GM15510 (cell line): ENCODE measurements around the gene TRAPPC10.

Experiments used
- POLR2A ChIP-seq: IDR thresholded peaks from 3 replicates; pipeline ENCODE4 v1.6.1; 2011; ENCODE audit warnings: borderline replicate concordance; ENCODE audit not compliant: insufficient read length; ENCODE audit errors: extremely low read depth

Gene TRAPPC10

GRCh38 chr21:44057960-44058651 is 46.0 kb downstream of the TRAPPC10 start:
- TF ChIP-seq POLR2A, result no peak

- no peak for TF ChIP-seq POLR2A
These were observed 46.5 kb downstream of the TRAPPC10 start for GRCh38 chr21:44058652-44058964.

DNA sequence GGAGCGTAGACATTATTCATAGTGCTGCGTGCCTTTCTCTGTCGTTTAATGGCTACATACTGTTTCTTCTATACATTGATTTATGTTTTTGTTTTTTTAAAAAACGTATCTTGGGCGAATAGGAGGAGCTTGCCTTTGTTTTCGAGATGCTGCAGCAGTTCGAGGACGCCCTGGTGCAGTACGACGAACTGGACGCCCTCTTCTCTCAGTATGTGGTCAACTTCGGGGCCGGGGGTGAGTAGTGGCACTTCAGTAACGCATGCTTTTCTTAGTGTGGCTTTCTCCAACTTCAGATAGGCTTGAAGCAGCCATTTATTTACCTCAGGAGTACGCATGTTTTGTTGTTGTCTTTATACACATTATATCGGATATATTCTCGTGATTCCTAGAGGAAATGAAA is 46.9 kb downstream of the TRAPPC10 start:
- TF ChIP-seq POLR2A, result no peak

DNA sequence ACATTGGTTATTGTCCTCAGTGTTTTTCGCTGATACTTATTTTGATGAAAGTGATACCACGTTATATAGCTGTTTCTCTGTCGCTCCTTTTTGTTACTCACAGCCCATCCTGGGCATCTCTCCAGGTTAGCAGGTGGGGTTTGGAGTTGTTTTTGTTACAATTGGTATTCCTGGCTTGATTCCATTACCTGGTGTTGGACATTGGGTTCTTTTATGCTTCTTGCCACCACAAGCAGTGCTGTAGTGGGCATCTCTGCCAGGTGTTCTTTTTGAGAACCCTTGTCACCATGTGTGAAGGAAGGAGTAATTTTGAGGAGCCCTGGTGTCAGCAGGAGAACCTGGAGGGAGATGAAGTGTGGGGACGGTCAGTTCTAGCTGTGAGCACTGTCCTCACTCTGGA is 47.6 kb downstream of the TRAPPC10 start:
- no peak for TF ChIP-seq POLR2A

DNA sequence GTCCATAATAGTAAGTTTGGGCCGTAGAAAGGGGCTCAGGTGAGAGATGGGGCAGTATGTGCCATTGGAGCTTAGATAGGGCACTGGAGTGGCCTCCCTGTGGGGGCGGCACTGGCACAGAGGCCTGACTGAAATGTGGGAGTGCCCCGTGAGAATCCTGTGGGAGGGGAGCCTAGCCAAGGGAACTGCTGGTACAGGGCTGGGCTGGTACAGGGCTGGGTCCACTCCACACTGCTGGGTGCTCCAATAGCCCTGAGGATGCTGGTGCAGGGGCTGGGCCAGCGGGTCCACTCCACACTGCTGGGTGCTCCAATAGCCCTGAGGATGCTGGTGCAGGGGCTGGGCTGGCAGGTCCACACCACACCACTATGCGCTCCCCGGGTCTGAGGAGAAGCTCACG is 50.3 kb downstream of the TRAPPC10 start:
- TF ChIP-seq POLR2A, result no peak

- TF ChIP-seq POLR2A, result no peak
These were observed 51.2 kb downstream of the TRAPPC10 start for GRCh38 chr21:44063151-44063912.

- TF ChIP-seq POLR2A, result no peak
These were observed 52.8 kb downstream of the TRAPPC10 start for GRCh38 chr21:44064852-44065403.

DNA sequence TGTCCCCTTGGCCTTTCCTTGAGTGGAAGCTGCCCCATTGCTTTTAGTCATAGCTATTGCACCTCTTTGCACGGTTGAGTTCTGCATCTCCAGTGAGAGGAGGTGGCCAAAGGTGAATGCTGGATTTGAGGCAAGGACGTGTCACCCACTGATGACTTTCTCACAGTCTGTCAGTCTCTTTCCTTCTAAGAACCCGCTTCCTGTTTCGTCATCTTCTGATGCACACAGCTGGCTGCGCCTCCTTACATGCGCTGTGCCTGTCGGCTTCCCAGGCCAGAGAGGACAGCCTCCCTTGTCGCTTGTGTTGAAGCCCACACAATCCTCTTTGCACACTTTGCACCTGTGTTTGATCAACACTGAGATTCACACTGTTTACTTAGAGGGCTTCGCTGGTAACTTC is 53.3 kb downstream of the TRAPPC10 start:
- TF ChIP-seq POLR2A, result no peak

DNA sequence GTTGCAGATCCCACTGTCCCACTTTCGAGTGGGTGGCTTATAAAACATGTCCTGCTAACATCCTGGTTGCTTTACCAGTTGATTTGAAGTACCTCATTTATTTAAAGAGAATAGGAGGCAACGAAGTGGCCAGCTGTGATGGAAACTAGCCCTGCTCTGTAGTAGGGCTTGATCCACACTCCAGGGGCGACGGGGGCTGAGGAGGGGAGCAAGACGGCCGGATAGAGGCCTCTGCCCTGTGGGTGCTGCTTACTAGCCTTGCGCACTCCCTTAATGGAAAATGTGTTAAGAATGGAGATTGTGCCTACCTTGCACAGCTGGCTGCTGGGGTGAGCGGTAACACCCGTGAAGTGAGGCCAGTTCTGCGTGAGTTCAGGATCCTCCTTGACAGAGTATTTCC is 54.0 kb downstream of the TRAPPC10 start:
- TF ChIP-seq POLR2A, result no peak

- TF ChIP-seq POLR2A, result no peak
These were observed 55.1 kb downstream of the TRAPPC10 start for GRCh38 chr21:44067011-44067839.

DNA sequence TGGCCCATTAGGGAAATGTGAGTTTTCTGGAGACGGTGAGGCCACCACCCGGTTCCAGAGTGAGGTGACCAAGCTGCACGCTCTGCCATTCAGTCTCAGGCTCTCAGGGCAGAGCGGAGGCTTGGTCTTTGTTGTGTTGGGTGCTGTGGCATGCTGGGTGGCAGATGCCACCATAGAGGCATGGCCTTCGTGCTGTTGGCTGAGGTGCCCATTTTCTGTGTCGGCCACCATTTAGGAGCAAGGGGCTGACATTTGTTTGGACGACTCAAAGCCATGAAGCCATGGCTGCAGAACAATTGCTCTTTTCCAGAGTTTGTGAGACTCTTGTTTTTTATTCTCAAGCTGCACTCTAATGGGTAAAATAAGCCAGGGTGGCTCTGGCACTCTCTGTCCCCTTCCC is 58.3 kb downstream of the TRAPPC10 start:
- no peak for TF ChIP-seq POLR2A

DNA sequence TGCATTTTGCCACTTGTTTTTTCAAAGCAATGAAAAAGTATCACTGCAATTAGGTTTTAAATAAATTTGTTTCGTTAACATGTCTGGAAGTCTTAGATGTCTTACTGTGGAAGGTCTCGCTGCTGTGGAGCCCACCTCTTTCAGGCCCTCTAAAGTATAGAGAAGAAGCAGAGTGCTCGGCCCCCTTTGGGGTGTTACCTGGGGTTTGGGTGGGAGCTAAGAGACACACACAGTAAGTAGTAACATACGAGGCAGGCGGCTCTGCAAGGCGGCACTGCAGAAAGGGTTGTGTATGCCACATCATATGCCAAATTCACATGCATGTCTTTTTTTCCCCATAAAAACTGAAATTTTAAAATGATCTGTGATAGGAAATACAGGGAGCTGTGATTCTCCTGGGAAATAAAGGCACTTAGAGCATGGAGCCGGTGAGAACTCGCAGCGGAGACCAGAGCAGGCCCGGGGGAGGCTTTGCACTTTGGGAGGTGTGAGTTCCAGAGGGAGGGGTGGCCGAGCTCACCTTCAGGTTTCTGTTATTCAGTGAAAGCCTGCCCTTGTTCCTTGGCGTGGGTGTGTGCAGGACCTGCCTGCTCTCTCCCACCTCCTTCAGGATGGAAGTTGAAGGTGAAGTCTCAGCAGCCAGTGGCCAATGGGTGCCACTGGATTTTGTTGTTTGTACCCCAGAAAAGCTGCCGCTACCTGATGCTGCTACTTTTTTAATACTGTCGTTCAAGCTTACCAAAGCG is 59.4 kb downstream of the TRAPPC10 start:
- no peak for TF ChIP-seq POLR2A

- no peak for TF ChIP-seq POLR2A
These were observed 60.0 kb downstream of the TRAPPC10 start for GRCh38 chr21:44072111-44072510.

- no peak for TF ChIP-seq POLR2A
These were observed 62.3 kb downstream of the TRAPPC10 start for GRCh38 chr21:44074315-44074958.

GRCh38 chr21:44076316-44076715 is 64.2 kb downstream of the TRAPPC10 start:
- TF ChIP-seq POLR2A, result no peak

- no peak for TF ChIP-seq POLR2A
These were observed 66.4 kb downstream of the TRAPPC10 start for GRCh38 chr21:44078411-44078981.
